GM19467 (cell line): ENCODE data around the gene SPEM2.
"Not testable (repeated sequence)": the region's sequence is repeated elsewhere in the genome, so short reads cannot be mapped to it uniquely, and the experiment has no call there.

Experiments used
- ATAC-seq: cut with Tn5 transposase; IDR thresholded peaks from one replicate; pipeline ENCODE4 v1.9.1; 2021; ENCODE audit warnings: mild to moderate bottlenecking, moderate library complexity; ENCODE audit not compliant: unreplicated experiment

The SPEM2 gene

DNA sequence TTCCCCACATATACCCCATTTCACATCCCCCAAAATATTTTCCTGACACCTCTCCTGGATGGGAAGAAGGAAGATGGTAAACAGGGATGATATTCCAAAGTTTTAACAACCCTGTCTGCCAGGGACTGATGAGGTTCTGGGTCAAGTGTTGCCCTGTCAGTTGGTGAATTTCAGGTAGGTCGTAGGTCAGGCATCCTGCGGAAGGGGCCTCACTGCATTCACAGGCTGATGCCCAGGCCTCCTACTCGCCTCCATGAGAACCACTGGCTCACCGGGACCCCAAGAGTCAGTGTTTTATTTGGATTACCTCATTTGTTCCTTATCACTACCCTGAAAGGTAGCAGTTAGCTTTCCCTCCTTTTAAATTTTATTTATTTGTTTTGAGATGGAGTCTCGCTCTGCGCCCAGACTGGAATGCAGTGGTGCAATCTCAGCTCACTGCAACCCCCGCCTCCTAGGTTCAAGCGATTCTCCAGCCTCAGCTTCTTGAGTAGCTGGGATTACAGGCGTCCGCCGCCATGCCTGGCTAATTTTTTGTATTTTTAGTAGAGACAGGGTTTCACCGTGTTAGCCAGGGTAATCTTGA lies 43.5 kb downstream of the SPEM2 start:
- no peak for ATAC-seq

DNA sequence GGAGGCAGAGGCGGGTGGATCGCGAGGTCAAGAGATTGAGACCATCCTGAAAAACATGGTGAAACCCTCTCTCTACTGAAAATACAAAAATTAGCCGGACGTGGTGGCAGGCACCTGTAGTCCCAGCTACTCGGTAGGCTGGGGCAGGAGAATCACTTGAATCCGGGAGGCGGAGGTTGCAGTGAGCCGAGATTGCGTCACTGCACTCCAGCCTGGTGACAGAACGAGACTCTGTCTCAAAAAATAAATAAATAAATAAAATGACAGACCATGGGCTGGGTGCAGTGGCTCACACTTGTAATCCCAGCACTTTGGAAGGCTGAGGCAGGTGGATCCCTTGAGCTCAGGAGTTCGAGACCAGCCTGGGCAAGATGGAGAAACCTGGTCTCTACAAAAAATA lies 44.4 kb downstream of the SPEM2 start:
- not testable (repeated sequence) for ATAC-seq

DNA sequence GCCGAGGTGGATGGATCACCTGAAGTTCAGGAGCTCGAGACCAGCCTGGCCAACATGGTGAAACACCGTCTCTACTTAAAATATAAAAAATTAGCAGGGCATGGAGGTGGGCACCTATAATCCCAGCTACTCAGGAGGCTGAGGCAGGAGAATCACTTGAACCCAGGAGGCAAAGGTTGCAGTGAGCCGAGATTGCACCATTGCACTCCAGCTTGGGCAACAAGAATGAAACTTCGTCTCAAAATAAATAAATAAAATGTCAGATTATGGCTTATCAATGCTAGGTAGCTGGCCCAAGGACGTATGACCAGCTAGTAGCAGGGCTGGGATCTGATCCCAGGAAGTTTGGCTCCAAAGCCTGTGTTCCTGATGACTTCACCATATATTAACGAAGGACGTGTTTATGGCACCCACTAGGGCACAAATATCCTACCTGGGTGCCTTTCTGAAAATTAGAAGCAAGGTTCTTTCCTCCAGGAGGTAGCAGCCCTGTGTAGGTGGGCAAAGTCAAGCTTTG lies 45.1 kb downstream of the SPEM2 start:
- not testable (repeated sequence) for ATAC-seq

DNA sequence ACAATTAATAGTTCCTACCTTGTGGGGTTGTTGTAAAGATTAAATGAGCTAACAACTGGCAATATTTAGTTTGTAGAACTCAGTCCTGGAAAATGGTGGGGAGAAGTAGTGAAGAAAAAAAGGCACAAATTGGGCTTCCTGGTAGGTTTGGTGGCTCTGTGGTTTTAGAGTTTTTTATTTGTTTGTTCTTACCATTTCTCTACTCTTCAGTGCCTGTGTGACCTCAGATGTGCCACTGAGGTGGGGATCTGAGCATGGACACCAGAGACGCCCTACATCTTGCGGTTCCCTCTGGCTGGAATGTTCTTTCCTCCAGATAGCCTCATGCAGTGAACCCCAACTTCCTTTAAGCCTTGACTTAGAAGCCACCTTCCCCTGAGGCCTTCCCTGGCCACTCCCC lies 46.3 kb downstream of the SPEM2 start:
- no peak for ATAC-seq

DNA sequence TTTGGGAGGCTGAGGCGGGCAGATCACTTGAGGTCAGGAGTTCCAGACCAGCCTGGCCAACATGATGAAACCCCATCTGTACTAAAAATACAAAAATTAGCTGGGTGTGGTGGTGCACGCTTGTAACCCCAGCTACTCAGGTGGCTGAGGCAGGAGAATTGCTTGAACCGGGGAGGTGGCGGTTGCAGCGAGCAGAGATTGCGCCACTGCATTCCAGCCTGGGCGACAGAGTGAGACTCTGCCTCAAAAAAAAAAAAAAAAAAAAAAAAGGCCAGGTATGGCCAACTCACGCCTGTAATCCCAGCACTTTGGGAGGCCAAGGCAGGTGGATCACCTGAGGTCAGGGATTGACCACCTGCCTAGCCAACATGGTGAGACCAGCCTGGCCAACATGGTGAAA lies 49.4 kb downstream of the SPEM2 start:
- not testable (repeated sequence) for ATAC-seq

DNA sequence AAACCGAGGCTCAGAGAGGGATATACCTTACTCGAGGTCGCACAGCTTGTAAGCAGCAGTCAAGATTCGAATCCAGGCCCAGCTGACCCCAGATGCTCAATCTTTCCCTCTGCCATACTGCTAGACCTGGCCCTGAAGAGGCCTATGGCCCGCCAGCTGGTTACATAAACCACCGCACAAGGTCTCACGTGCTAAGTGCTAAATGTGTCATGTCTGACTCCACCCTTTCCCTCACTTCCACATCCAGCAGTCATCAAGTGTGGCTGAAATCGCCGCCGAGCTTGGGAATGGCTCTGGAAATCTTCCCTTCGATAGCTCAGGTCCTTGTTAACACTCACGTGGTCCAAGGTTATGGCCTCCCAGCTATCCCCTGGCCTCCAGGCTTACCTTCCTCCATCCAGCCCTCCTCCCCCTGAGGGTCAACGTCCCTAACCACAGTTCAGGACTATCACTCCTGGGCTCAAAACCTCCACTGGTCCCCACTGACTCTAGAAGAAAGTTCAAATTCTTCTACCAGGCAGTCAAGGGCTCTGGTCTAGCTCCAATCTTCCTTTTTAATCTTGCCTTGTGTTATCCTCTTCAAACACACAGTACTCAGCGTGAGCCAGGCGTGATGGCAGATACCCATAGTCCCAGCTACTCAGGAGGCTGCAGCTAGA lies 50.5 kb downstream of the SPEM2 start:
- ATAC-seq, result no peak

DNA sequence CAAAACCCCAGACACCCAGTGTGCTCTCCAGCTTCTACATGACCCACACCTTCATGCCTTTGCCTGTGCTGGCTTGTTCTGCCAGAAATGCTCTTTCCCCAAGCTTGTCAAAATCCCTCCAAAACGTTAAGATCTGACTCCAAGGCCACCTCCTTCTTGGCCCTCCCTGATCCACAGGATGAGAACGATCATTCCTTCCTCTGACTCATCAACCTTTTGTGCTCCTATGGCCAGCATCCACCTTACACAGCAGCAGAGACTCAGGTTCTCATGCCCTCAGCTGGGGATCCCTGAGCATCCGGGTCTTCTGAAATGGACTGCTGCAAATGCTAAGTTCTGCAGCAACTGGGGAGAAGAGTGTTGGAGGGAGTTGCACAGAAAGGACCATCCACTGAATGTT lies 51.1 kb downstream of the SPEM2 start:
- ATAC-seq, result no peak

DNA sequence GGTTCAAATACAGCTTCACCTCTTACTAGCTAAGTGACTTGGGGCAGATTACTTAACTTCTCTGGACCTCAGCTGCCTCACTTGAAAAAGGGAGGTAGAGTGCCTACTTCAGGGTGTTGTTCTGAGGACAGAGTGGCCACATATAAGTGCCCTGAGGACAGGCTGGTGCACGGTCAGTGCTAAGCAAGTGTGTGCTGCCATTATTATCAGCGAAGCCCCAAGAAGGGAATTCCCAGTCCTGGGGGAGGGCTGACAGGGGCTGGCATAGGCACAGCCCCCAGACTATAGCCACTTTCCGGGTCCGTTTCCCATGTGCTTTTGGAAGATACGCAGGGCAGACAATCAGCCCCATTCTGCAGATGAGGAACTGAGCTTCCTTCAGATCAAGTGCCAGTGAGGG lies 51.5 kb downstream of the SPEM2 start:
- no peak for ATAC-seq
